H1 (cell line): ENCODE results near the gene MAGI1. TPM values are rescaled to one million over a fixed set of nuclear protein-coding genes. Genes with fewer than 3 reads are reported as not detected.

Experiments
- ATF3 ChIP-seq: IDR thresholded peaks from 2 replicates; pipeline ENCODE4 v1.6.1; 2011; ENCODE audit warnings: low read depth, mild to moderate bottlenecking, low read length; ENCODE audit not compliant: insufficient read depth
- EP300 ChIP-seq, 2 experiments: IDR thresholded peaks; 1 replicate in 1 of 2; 2 replicates in 1 of 2; pipeline ENCODE4 v1.6.1; 2011 to 2012; ENCODE audit warnings: low read depth in 2 of 2, low read length in 2 of 2, mild to moderate bottlenecking in 2 of 2, borderline replicate concordance in 1 of 2, inconsistent platforms in 1 of 2, moderate library complexity in 1 of 2
- GABPA ChIP-seq: IDR thresholded peaks from 2 replicates; pipeline ENCODE4 v1.6.1; 2011; ENCODE audit warnings: mild to moderate bottlenecking, low read length, moderate library complexity, borderline replicate concordance; ENCODE audit not compliant: insufficient read depth
- KDM1A ChIP-seq: fragments of 200-600, 300-600 bp; sonication (generic); IDR thresholded peaks from 2 replicates; pipeline ENCODE4 v1.7.1; 2016; ENCODE audit warnings: mild to moderate bottlenecking, low read length, borderline replicate concordance
- POU5F1 ChIP-seq: IDR thresholded peaks from 2 replicates; pipeline ENCODE4 v1.6.1; 2011; ENCODE audit warnings: low read depth, mild to moderate bottlenecking, low read length, moderate library complexity
- TCF12 ChIP-seq: IDR thresholded peaks from 2 replicates; pipeline ENCODE4 v1.6.1; 2011; ENCODE audit warnings: low read depth, mild to moderate bottlenecking, low read length
- polyA plus RNA-seq, 7 experiments: library from polyadenylated mRNA; depleted of rRNA in 3 of 7; stranded (reverse) in 5 of 7; unstranded in 2 of 7; fragments of >200 nt in 5 of 7; fragments of 200-250 nt in 2 of 7; gene quantifications; 1 replicate in 5 of 7; 2 replicates in 1 of 7; 4 replicates in 1 of 7; pipeline versions ENCODE4 v1.2.1 to v1.2.3, GENCODE V29; 2011 to 2013; ENCODE audit warnings: missing spikeins in 2 of 7, mixed read lengths in 2 of 7
- total RNA-seq: library from RNA; stranded (reverse); fragmentation: NEBNext Ultra II Directional; extraction: Animal tissue kit (Norgen Biotek cat#: 25700); gene quantifications from 2 replicates; pipeline ENCODE4 v1.2.1, GENCODE V29; 2021

Gene MAGI1
- total and polyA plus RNA-seq, 2 of the 8 experiments (the other 6 are each of a cell fraction or from before 2014, with no cell fraction given): 19.8 to 78.0 TPM

- no peak for TF ChIP-seq ATF3
- TF ChIP-seq EP300 (IDR thresholded peaks at IDR 0.05; ENCODE audit: borderline replicate concordance in 1 of 2, low read depth in 2 of 2, low read length in 2 of 2): no peak
- no peak for TF ChIP-seq GABPA
- TF ChIP-seq POU5F1: no peak
- TF ChIP-seq KDM1A: no peak
- TF ChIP-seq TCF12: no peak
Measured at GRCh38 chr3:65448120-65448519, 590.6 kb downstream of the MAGI1 start (continued).
